ENCODE data around the gene PXMP2. TPM values are rescaled to one million over a fixed set of nuclear protein-coding genes. Genes with fewer than 3 reads are reported as not detected.

PXMP2 gene
- total RNA-seq, 1 donor from 2014 or later: 18.6 TPM

- Mint-ChIP-seq H3K36me3 (ENCODE audit: low read depth, unreplicated experiment) (peaks cover 53% of the 10 kb centered on the region), H3K27ac (ENCODE audit: unreplicated experiment) (no peak overlapping the region), H3K9me3 (ENCODE audit: unreplicated experiment) (no peaks in the 10 kb centered on the region), H3K27me3 (ENCODE audit: unreplicated experiment) (peaks cover 14% of the 10 kb centered on the region), H3K4me1 (ENCODE audit: unreplicated experiment) (no peaks in the 10 kb centered on the region), H3K4me3 (ENCODE audit: unreplicated experiment) (no peak overlapping the region)
- DNase-seq (ENCODE audit: low spot score): no peak
- no peak for TF ChIP-seq CTCF (IDR thresholded peaks at IDR 0.05; ENCODE audit: unreplicated experiment)
These were observed 36.4 kb downstream of the PXMP2 start for GRCh38 chr12:132723764-132724140.

- Mint-ChIP-seq H3K27me3 (ENCODE audit: unreplicated experiment) (peaks cover 16% of the 10 kb centered on the region), H3K36me3 (ENCODE audit: low read depth, unreplicated experiment) (peaks cover 50% of the 10 kb centered on the region), H3K27ac (ENCODE audit: unreplicated experiment) (no peak overlapping the region), H3K4me1 (ENCODE audit: unreplicated experiment) (no peaks in the 10 kb centered on the region), H3K9me3 (ENCODE audit: unreplicated experiment) (no peaks in the 10 kb centered on the region), H3K4me3 (ENCODE audit: unreplicated experiment) (peak overlapping the region; percentile 7)
- TF ChIP-seq CTCF (IDR thresholded peaks at IDR 0.05; ENCODE audit: unreplicated experiment): no peak
- DNase-seq (ENCODE audit: low spot score): no peak
These were observed 37.3 kb downstream of the PXMP2 start for GRCh38 chr12:132724506-132725241.

- TF ChIP-seq CTCF (IDR thresholded peaks at IDR 0.05; ENCODE audit: unreplicated experiment): no peak
- Mint-ChIP-seq H3K36me3 (ENCODE audit: low read depth, unreplicated experiment) (peaks cover 64% of the 10 kb centered on the region), H3K9me3 (ENCODE audit: unreplicated experiment) (no peaks in the 10 kb centered on the region), H3K4me1 (ENCODE audit: unreplicated experiment) (no peaks in the 10 kb centered on the region), H3K27me3 (ENCODE audit: unreplicated experiment) (peaks cover 17% of the 10 kb centered on the region), H3K4me3 (ENCODE audit: unreplicated experiment) (no peak overlapping the region), H3K27ac (ENCODE audit: unreplicated experiment) (no peak overlapping the region)
- DNase-seq (ENCODE audit: low spot score): no peak
These were observed 39.0 kb downstream of the PXMP2 start for GRCh38 chr12:132726386-132726785.

- peaks cover 71% of the 10 kb centered on the region for H3K36me3 Mint-ChIP-seq (ENCODE audit: low read depth, unreplicated experiment)
- no peak for TF ChIP-seq CTCF (IDR thresholded peaks at IDR 0.05; ENCODE audit: unreplicated experiment)
- H3K4me3 Mint-ChIP-seq (ENCODE audit: unreplicated experiment): no peak overlapping the region
- H3K27me3 Mint-ChIP-seq (ENCODE audit: unreplicated experiment): peaks cover 16% of the 10 kb centered on the region
- H3K4me1 Mint-ChIP-seq (ENCODE audit: unreplicated experiment): no peaks in the 10 kb centered on the region
- peak overlapping the region; percentile 30 for H3K27ac Mint-ChIP-seq (ENCODE audit: unreplicated experiment)
- no peaks in the 10 kb centered on the region for H3K9me3 Mint-ChIP-seq (ENCODE audit: unreplicated experiment)
- no peak for DNase-seq (ENCODE audit: low spot score)
These were observed 39.9 kb downstream of the PXMP2 start for GRCh38 chr12:132727091-132727794.

GRCh38 chr12:132728502-132728901, 41.1 kb downstream of the PXMP2 start:
- Mint-ChIP-seq H3K9me3 (ENCODE audit: unreplicated experiment) (no peaks in the 10 kb centered on the region), H3K27ac (ENCODE audit: unreplicated experiment) (no peak overlapping the region)

More at GRCh38 chr12:132728502-132728901, 41.1 kb downstream of the PXMP2 start:
- peaks cover 3% of the 10 kb centered on the region for H3K4me1 Mint-ChIP-seq (ENCODE audit: unreplicated experiment)
- DNase-seq (ENCODE audit: low spot score): no peak
- H3K36me3 Mint-ChIP-seq (ENCODE audit: low read depth, unreplicated experiment): peaks cover 79% of the 10 kb centered on the region
- TF ChIP-seq CTCF (IDR thresholded peaks at IDR 0.05; ENCODE audit: unreplicated experiment): no peak
- H3K4me3 Mint-ChIP-seq (ENCODE audit: unreplicated experiment): peak overlapping the region; percentile 16
- H3K27me3 Mint-ChIP-seq (ENCODE audit: unreplicated experiment): peaks cover 27% of the 10 kb centered on the region
